Measurements from ENCODE around the gene MASTL.

Gene MASTL

DNA sequence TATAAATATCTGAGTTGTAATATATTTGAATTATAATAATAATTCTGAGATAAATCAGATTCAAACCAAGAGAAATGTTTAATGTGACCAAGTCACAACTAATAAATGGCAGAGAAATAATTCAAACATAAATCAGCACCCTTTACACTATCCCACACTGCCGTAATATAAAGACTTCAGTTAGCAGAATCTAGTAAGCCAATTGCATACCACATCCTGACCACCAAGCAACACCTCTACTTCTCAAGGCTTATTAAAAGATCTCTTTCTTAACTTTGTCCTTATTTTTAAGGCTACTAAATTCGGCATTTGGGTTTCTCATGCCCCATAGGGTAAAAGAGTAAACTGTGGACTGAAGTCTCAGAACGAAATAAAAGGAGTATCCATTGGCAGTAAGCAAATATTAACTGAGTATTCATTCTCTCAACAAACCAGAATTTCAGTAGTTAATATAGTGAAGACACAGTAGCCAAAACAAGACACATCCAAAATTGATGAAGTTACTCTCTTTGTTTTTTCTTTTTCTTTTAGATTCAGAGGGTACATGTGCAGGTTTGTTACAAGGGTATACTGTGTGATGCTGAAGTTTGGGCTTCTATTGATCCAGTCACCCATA, 70.6 kb downstream of the MASTL start:
- no peak for DNase-seq

DNA sequence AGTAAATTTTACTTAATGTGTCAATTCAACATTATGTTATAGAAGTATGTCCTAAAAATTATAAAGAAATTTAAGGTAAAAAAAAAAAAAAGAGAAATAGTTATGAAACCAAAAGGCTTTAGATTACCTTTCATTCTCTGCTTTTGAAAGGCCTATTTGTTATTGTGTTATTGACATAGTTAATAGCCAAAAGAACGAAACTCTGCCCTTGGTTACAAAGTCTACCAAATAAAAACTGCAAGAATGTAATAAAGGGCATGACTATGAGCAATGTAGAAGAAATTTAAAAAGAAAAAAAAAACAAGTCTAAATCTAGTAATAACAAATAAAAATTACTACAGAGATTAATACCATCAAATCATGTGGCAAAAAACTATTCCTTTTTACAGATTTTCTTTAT, 74.9 kb downstream of the MASTL start:
- no peak for DNase-seq

DNA sequence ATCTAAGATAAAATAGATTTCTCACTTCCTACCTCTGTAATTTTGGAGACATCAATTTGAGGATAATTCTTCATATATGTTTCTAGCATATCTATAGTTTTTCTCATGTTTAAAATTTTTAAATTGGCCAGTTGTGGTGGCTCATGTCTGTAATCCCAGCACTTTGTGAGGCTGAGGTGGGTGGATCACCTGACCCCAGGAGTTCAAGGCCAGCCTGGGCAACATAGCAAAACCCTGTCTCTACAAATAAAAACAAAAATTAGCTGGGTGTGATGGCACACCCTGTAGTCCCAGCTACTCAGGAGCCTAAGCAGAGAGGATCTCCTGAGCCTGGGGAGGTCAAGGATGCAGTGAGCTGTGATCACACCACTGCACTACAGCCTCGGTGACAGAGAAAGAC, 80.6 kb downstream of the MASTL start:
- DNase-seq: no peak

Data from stimulated activated CD4-positive, alpha-beta T cell treated with anti-CD3 and anti-CD28 coated beads, Interleukin-2, amount 100 ng/mL, for 48 hours (primary cell).